Gastrocnemius medialis (tissue), 4 donors: ENCODE results near the gene NIFK.

ENCODE experiments used
- POLR2A ChIP-seq, 2 donors: fragments of 450-650 bp; IDR thresholded peaks; one replicate each; pipeline ENCODE4 v1.6.1; 2017; ENCODE audit warnings: antibody characterized with exemption in 2 of 2, mild to moderate bottlenecking in 2 of 2, moderate library complexity in 2 of 2
- TF ChIP-seq, protein P1 (sequence below), 5 experiments: fragments of 450-650 bp in 3 of 5; fragments of 200-600 bp in 2 of 5; sonication (generic) in 2 of 5; IDR thresholded peaks in 4 of 5; conservative IDR thresholded peaks in 1 of 5; 1 replicate in 4 of 5; 2 replicates in 1 of 5; pipeline ENCODE4 v1.5.1; 2016 to 2019; ENCODE audit warnings: antibody characterized with exemption in 5 of 5, mild to moderate bottlenecking in 3 of 5, moderate library complexity in 3 of 5

DNA sequence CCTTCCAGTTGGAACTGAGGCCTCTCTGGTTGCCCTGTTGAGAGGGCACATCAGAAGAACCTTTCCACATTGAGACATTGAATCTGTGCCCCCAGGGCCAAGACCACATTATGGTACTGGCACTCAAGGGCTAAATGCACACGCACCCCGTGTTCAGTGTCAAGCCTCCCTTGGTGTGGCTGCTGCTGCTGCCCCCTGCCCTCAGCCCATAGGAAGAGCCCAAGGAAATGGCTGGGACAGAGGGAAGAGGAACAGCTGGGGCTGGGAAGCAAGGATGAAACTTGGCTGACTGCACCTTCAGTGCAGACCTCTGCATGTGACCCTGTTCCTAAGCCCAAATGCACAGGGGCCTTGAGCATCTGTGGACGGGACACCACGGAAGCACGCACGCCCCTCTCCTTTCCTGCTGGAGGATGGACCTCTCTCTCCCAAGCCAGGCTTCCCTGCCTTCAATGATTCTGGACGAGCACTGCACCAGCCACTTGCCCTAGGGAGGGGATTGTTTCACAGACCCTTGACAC lies 40.2 kb downstream of the NIFK start:
- TF ChIP-seq, protein P1, sequence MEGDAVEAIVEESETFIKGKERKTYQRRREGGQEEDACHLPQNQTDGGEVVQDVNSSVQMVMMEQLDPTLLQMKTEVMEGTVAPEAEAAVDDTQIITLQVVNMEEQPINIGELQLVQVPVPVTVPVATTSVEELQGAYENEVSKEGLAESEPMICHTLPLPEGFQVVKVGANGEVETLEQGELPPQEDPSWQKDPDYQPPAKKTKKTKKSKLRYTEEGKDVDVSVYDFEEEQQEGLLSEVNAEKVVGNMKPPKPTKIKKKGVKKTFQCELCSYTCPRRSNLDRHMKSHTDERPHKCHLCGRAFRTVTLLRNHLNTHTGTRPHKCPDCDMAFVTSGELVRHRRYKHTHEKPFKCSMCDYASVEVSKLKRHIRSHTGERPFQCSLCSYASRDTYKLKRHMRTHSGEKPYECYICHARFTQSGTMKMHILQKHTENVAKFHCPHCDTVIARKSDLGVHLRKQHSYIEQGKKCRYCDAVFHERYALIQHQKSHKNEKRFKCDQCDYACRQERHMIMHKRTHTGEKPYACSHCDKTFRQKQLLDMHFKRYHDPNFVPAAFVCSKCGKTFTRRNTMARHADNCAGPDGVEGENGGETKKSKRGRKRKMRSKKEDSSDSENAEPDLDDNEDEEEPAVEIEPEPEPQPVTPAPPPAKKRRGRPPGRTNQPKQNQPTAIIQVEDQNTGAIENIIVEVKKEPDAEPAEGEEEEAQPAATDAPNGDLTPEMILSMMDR (IDR thresholded peaks at IDR 0.05 in 4 of 5, conservative IDR thresholded peaks at IDR 0.05 in 1 of 5) = no peak
- TF ChIP-seq POLR2A (IDR thresholded peaks at IDR 0.05) = no peak
